SK-N-MC (cell line): Measurements from ENCODE around the gene MYO18B.

Source experiments
- EZH2 ChIP-seq: fragments of 200-600 bp; sonication (generic); IDR thresholded peaks from one replicate; pipeline ENCODE4 v1.6.1; 2017; ENCODE audit warnings: antibody characterized with exemption
- FOXP2 ChIP-seq: optimal IDR thresholded peaks from 2 replicates; pipeline ENCODE3; 2011; ENCODE audit warnings: mild to moderate bottlenecking, moderate library complexity; ENCODE audit not compliant: insufficient read depth; ENCODE audit errors: extremely low read length, control extremely low read depth
- POLR2AphosphoS5 ChIP-seq: IDR thresholded peaks from 2 replicates; pipeline ENCODE4 v1.6.1; 2012; ENCODE audit warnings: mild to moderate bottlenecking, low read depth, low read length, borderline replicate concordance

GRCh38 chr22:25938151-25938550 is 196.2 kb downstream of the MYO18B start:
- TF ChIP-seq EZH2 (no peak), POLR2AphosphoS5 (no peak), FOXP2 (no peak)
